GM12878 (cell line): Measurements from ENCODE around the gene SESN3. TPM values are rescaled to one million over a fixed set of nuclear protein-coding genes. Genes with fewer than 3 reads are reported as not detected.
A peak's percentile ranks its signal among the peaks of the same experiment; 100 is the strongest.

Experiments used
- ATAC-seq: fragments of 200-7000 bp; cut with Tn5 transposase; 3 replicates; pipeline ENCODE4 v1.9.1; 2020; ENCODE audit warnings: mild to moderate bottlenecking, moderate library complexity
- BruUV-seq: library from RNA; stranded (reverse); fragments of 400-500 nt; replicated peaks from 2 replicates; lab custom pipeline; 2021; lab: Mats Ljungman, UMichigan
- CTCF ChIA-PET: fragments of 300-600 bp; sonication (Branson Sonifier 250); formaldehyde crosslinking; extraction: SDS; loops from one replicate; lab custom pipeline; 2021; ENCODE audit warnings: inconsistent platforms; lab: Yijun Ruan, JAX
- POLR2A ChIA-PET: fragments of 350-600 bp; formaldehyde crosslinking; extraction: SDS; loops from one replicate; lab custom pipeline; 2021; ENCODE audit warnings: inconsistent platforms; lab: Charles Lee
- RAD21 ChIA-PET: fragments of 300-600 bp; sonication (Branson Sonifier 250); formaldehyde crosslinking; loops from one replicate; lab custom pipeline; 2023; ENCODE audit warnings: antibody characterized with exemption; ENCODE audit not compliant: unreplicated experiment; lab: Charles Lee
- SMC1A ChIA-PET: fragments of 300-600 bp; sonication (Branson Sonifier 250); formaldehyde crosslinking; loops from one replicate; lab custom pipeline; 2023; ENCODE audit not compliant: unreplicated experiment, uncharacterized antibody; lab: Charles Lee
- DNase-seq: peaks from one replicate; pipeline ENCODE4 v3.0.0-alpha.2; 2011; ENCODE audit warnings: low read depth, low spot score
- FAIRE-seq: peaks from 3 replicates; lab custom pipeline; 2011; peaks lifted over from hg19 to GRCh38; lab: Jason Lieb, UNC
- H2AFZ ChIP-seq: 2 replicates; pipeline ENCODE4 v1.6.0; 2011; ENCODE audit warnings: low read depth, low read length, control low read depth; ENCODE audit not compliant: control insufficient read depth
- H3K27ac ChIP-seq: 2 replicates; pipeline ENCODE4 v1.5.1; 2011; ENCODE audit warnings: control low read depth; ENCODE audit not compliant: control insufficient read depth, insufficient read depth
- H3K27me3 ChIP-seq, 2 experiments: replicated peaks in 1 of 2; 2 replicates each; pipeline versions ENCODE4 v1.6.0 to v1.6.1; 2011; ENCODE audit warnings: low read length in 1 of 2; ENCODE audit not compliant: control insufficient read depth in 2 of 2, insufficient read depth in 2 of 2
- H3K36me3 ChIP-seq, 2 experiments: 2 replicates each; pipeline ENCODE4 v1.5.1; 2011; ENCODE audit warnings: low read length in 1 of 2; ENCODE audit not compliant: control insufficient read depth in 2 of 2, insufficient read depth in 2 of 2
- H3K4me1 ChIP-seq: 2 replicates; pipeline ENCODE4 v1.6.1; 2011; ENCODE audit warnings: mild to moderate bottlenecking, low read length, moderate library complexity, mixed read lengths; ENCODE audit not compliant: control insufficient read depth, insufficient read depth
- H3K4me2 ChIP-seq: 2 replicates; pipeline ENCODE4 v1.6.0; 2011; ENCODE audit warnings: control low read depth; ENCODE audit not compliant: control insufficient read depth, insufficient read depth
- H3K4me3 ChIP-seq: fragments of 200-600 bp; sonication (generic); 2 replicates; pipeline ENCODE4 v1.5.1; 2016
- H3K79me2 ChIP-seq: 2 replicates; pipeline ENCODE4 v1.6.0; 2011; ENCODE audit warnings: low read length; ENCODE audit not compliant: control insufficient read depth, insufficient read depth
- H3K9ac ChIP-seq: 2 replicates; pipeline ENCODE4 v1.8.0; 2011; ENCODE audit warnings: low read length, control low read depth, mixed read lengths; ENCODE audit not compliant: control insufficient read depth, insufficient read depth
- H3K9me3 ChIP-seq: replicated peaks from 3 replicates; pipeline ENCODE4 v1.5.1; 2011; ENCODE audit warnings: mild to moderate bottlenecking, low read length; ENCODE audit not compliant: control insufficient read depth, insufficient read depth
- H4K20me1 ChIP-seq: 2 replicates; pipeline ENCODE4 v1.6.0; 2011; ENCODE audit not compliant: control insufficient read depth, insufficient read depth
- ASH2L ChIP-seq: fragments of 300-600, 200-600 bp; sonication (generic); IDR thresholded peaks from 2 replicates; pipeline ENCODE4 v1.6.1; 2017; ENCODE audit warnings: low read depth, mild to moderate bottlenecking, borderline replicate concordance
- CEBPB ChIP-seq, 2 experiments: fragments of 150-350 bp in 1 of 2; IDR thresholded peaks; 2 replicates each; pipeline ENCODE4 v1.6.1; 2012 to 2014; ENCODE audit warnings: low read depth in 2 of 2, low read length in 2 of 2, borderline replicate concordance in 1 of 2, inconsistent platforms in 1 of 2
- CREB1 ChIP-seq: IDR thresholded peaks from 2 replicates; pipeline ENCODE4 v1.6.1; 2012; ENCODE audit warnings: low read depth, mild to moderate bottlenecking, inconsistent platforms
- GABPA ChIP-seq: IDR thresholded peaks from 2 replicates; pipeline ENCODE4 v1.6.1; 2014; ENCODE audit warnings: antibody characterized with exemption, low read depth, mild to moderate bottlenecking, inconsistent platforms
- HDAC2 ChIP-seq: fragments of 200-600 bp; sonication (generic); IDR thresholded peaks from 2 replicates; pipeline ENCODE4 v1.6.1; 2017
- HDGF ChIP-seq: fragments of 450-650 bp; IDR thresholded peaks from 2 replicates; pipeline ENCODE4 v1.6.1; 2016; ENCODE audit warnings: antibody characterized with exemption
- POLR2AphosphoS5 ChIP-seq: IDR thresholded peaks from 2 replicates; pipeline ENCODE4 v1.6.1; 2011; ENCODE audit warnings: mild to moderate bottlenecking, low read length, inconsistent platforms
- RCOR1 ChIP-seq: conservative IDR thresholded peaks from 2 replicates; pipeline ENCODE4 v1.6.1; 2012; ENCODE audit warnings: low read depth, low read length, improper control_type of control experiment
- ZBED1 ChIP-seq: IDR thresholded peaks from 2 replicates; pipeline ENCODE4 v1.6.1; 2016; ENCODE audit warnings: borderline replicate concordance
- WGBS: methylation state at CpG from one replicate; pipeline ENCODE4 v1.1.6; 2016; ENCODE audit warnings: low lambda C conversion rate; ENCODE audit not compliant: insufficient replicate concordance, insufficient coverage; ENCODE audit errors: missing lambda C conversion rate; 5-methylcytosine and 5-hydroxymethylcytosine counted together
- in situ Hi-C: fragments of 300-500 bp; cut with MboI; formaldehyde crosslinking; loops from 9 replicates; pipeline ENCODE4 v1.14.3; 2018; ENCODE audit warnings: mixed read lengths
- intact Hi-C: fragments of 100-400 bp; cut with micrococcal nuclease; formaldehyde crosslinking; loops from one replicate; pipeline ENCODE4 v1.14.2; 2022; ENCODE audit not compliant: unreplicated experiment
- polyA plus RNA-seq, 11 experiments: library from polyadenylated mRNA; depleted of rRNA in 4 of 11; unstranded in 6 of 11; stranded (reverse) in 5 of 11; fragments of >200 nt; fragmentation: Nextera tagmentation in 4 of 11; fragmentation: Illumina TruSeq in 1 of 11; extraction: Ambion mirVana in 4 of 11; extraction: Trizol in 1 of 11; gene quantifications; 1 replicate in 1 of 11; 2 replicates in 10 of 11; pipeline versions ENCODE4 v1.2.1 to v1.2.3, GENCODE V29; 2011 to 2016; ENCODE audit warnings: inconsistent platforms in 2 of 11, missing spikeins in 2 of 11, low read depth in 1 of 11
- total RNA-seq, 4 experiments: library from RNA; depleted of rRNA in 3 of 4; stranded (reverse); fragments of >200 nt in 3 of 4; fragmentation: Illumina TruSeq in 1 of 4; extraction: Trizol in 1 of 4; gene quantifications; 2 replicates each; pipeline versions ENCODE4 v1.2.1 to v1.2.3, GENCODE V29; 2013 to 2021
- TF ChIP-seq, protein P1 (sequence below): IDR thresholded peaks from 2 replicates; pipeline ENCODE4 v1.6.1; 2011; ENCODE audit warnings: mild to moderate bottlenecking, low read depth, low read length, moderate library complexity; ENCODE audit not compliant: insufficient replicate concordance
- TF ChIP-seq, protein P2 (sequence below): fragments of 450-650 bp; IDR thresholded peaks from 2 replicates; pipeline ENCODE4 v1.6.1; 2017; ENCODE audit warnings: low read depth, mild to moderate bottlenecking, moderate library complexity

SESN3 gene
- total and polyA plus RNA-seq, 10 of the 15 experiments (the other 5 are each of a cell fraction or from before 2014, with no cell fraction given): 0.64 to 6.7 (median 3.0) TPM

DNA sequence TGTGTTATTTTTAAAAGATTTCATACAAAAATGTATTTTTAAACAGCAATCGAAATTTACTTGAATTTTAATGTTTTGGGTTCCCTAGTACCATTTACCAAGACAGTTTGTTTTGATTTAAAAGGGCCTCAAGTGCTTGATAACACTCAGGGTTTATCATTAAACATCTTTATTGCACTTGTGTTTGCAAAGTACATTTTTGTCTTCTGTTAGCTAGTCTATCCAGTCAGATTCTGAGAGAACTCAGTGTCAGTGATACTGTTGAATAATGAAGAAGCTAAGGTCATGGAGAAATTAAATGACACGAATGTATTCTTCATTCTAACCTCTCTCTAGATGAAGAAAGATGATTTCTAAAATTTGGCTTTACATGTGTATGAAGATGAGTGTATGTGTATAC lies 12.7 kb upstream of the SESN3 start:
- ATAC-seq (no peak), DNase-seq (no peak)
- no peaks in the 10 kb centered on the region for H3K79me2 ChIP-seq
- H3K4me3 ChIP-seq: no peak overlapping the region
- H3K36me3 ChIP-seq: no peaks in the 10 kb centered on the region
- H3K9ac ChIP-seq: no peak overlapping the region
- WGBS: 66% methylated on average over 2 of the region's 2 CpGs
- no peak overlapping the region for H2AFZ ChIP-seq
- H3K9me3 ChIP-seq: no peaks in the 10 kb centered on the region
- H3K4me2 ChIP-seq: no peak overlapping the region
- H3K27ac ChIP-seq: no peak overlapping the region
- ChIA-PET RAD21 (interaction anchor here (0.6 to 9.8 kb wide), 9 partner anchors 10 to 471 kb away, joined by 3 to 115 read pairs (median 4); partner anchors contain the start of gene SESN3), CTCF (interaction anchor here (0.9 to 2.5 kb wide), 8 partner anchors 9 to 465 kb away, joined by 3 to 14 read pairs (median 4); no protein-coding TSS in a partner anchor), POLR2A (interaction anchor here (0.7 to 4.4 kb wide), 3 partner anchors 11 to 21 kb away, joined by 3 to 60 read pairs (median 55); partner anchors contain the start of gene SESN3), SMC1A (interaction anchor here (0.8 to 6.9 kb wide), 10 partner anchors 9 to 467 kb away, joined by 3 to 91 read pairs (median 10); partner anchors contain the start of gene SESN3)
- no peaks in the 10 kb centered on the region for H4K20me1 ChIP-seq
- peaks cover 11% of the 10 kb centered on the region for H3K4me1 ChIP-seq
- intact Hi-C loops: no loop called here
- in situ Hi-C loops: no loop called here
- BruUV-seq: no TSS peak
- TF ChIP-seq ASH2L (no peak), ZBED1 (no peak)
- TF ChIP-seq, all 136 proteins: peak for 0
- H3K27me3 ChIP-seq: no peaks in the 10 kb centered on the region
- no peak for FAIRE-seq

DNA sequence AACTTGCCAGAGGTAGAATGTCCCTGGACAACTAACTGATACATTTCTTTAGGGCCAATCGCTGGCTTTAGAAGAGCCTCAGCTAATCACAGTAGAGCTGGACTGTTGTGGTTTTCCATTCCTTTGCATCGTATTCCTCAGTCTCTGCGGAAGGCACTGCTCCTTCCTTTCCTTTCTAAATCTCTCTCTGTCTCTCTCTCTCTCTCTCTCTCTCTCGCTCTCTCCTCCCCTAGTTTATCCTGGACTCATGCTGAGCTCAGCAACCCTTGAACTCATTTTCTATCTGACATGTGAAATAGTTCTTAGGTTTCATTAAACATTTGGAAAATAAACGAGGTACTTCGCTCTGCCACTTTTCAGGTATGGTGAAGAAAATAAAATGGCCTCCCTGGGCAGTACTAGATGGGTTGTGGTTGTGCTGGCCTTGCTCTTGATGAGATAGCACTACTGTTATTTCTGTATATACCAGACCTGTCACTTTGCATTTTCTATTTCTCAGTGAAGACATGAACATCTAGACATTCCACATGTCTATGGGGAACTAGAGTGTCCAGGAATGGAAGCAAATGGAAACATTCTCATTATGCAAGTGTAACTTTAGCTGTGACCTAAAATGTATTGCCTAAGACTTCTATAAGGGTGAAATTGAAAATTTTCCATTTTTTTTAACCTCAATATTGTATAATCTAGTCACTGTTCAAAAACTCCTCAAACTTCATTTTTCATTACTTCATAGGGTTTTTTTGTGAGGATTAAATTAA lies 12.0 kb upstream of the SESN3 start:
- Histone ChIP-seq H3K4me3 (no peak overlapping the region), H3K79me2 (no peaks in the 10 kb centered on the region), H3K4me2 (no peak overlapping the region), H3K4me1 (peaks cover 9% of the 10 kb centered on the region; the same call in 1 of the 2 replicates), H3K36me3 (no peaks in the 10 kb centered on the region), H3K9ac (no peak overlapping the region), H4K20me1 (no peaks in the 10 kb centered on the region), H2AFZ (peak overlapping the region; percentile 1; the same call in 1 of the 2 replicates), H3K9me3 (no peaks in the 10 kb centered on the region), H3K27ac (no peak overlapping the region), H3K27me3 (no peaks in the 10 kb centered on the region)
- ChIA-PET POLR2A (interaction anchor here (0.6 to 4.4 kb wide), 3 partner anchors 12 to 21 kb away, joined by 4 to 60 read pairs (median 55); partner anchors contain the start of gene SESN3), RAD21 (interaction anchor here (0.6 to 9.8 kb wide), 9 partner anchors 11 to 472 kb away, joined by 3 to 115 read pairs (median 4); partner anchors contain the start of gene SESN3), SMC1A (interaction anchor here (0.6 to 6.9 kb wide), 10 partner anchors 8 to 468 kb away, joined by 3 to 91 read pairs (median 10); partner anchors contain the start of gene SESN3), CTCF (interaction anchor here (0.9 to 2.5 kb wide), 8 partner anchors 8 to 466 kb away, joined by 3 to 14 read pairs (median 4); no protein-coding TSS in a partner anchor)
- in situ Hi-C loops (no loop called here), intact Hi-C loops (no loop called here)
- no peak for ATAC-seq
- WGBS: 73% methylated on average over 5 of the region's 6 CpGs
- no peak for TF ChIP-seq POLR2AphosphoS5
- TF ChIP-seq GABPA: no peak
- TF ChIP-seq, protein P1, sequence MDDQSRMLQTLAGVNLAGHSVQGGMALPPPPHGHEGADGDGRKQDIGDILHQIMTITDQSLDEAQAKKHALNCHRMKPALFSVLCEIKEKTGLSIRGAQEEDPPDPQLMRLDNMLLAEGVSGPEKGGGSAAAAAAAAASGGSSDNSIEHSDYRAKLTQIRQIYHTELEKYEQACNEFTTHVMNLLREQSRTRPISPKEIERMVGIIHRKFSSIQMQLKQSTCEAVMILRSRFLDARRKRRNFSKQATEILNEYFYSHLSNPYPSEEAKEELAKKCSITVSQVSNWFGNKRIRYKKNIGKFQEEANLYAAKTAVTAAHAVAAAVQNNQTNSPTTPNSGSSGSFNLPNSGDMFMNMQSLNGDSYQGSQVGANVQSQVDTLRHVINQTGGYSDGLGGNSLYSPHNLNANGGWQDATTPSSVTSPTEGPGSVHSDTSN: no peak
- no peak for TF ChIP-seq CEBPB (IDR thresholded peaks at IDR 0.05; ENCODE audit: borderline replicate concordance in 1 of 2, low read depth in 2 of 2, low read length in 2 of 2)
- TF ChIP-seq HDAC2: no peak
- TF ChIP-seq RCOR1: no peak
- TF ChIP-seq CREB1: no peak
- TF ChIP-seq, protein P2, sequence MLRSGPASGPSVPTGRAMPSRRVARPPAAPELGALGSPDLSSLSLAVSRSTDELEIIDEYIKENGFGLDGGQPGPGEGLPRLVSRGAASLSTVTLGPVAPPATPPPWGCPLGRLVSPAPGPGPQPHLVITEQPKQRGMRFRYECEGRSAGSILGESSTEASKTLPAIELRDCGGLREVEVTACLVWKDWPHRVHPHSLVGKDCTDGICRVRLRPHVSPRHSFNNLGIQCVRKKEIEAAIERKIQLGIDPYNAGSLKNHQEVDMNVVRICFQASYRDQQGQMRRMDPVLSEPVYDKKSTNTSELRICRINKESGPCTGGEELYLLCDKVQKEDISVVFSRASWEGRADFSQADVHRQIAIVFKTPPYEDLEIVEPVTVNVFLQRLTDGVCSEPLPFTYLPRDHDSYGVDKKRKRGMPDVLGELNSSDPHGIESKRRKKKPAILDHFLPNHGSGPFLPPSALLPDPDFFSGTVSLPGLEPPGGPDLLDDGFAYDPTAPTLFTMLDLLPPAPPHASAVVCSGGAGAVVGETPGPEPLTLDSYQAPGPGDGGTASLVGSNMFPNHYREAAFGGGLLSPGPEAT: no peak
- no peak for TF ChIP-seq HDGF
- DNase-seq: no peak
- no peak for FAIRE-seq
- BruUV-seq: no TSS peak
